HEK293T (cell line): Measurements from ENCODE around the gene LRRC39.

Experiments
- ARNT ChIP-seq: fragments of 450-650 bp; IDR thresholded peaks from 2 replicates; pipeline ENCODE4 v1.6.1; 2017; ENCODE audit warnings: mild to moderate bottlenecking
- BHLHE40 ChIP-seq: fragments of 450-650 bp; IDR thresholded peaks from 2 replicates; pipeline ENCODE4 v1.6.1; 2016; ENCODE audit warnings: mild to moderate bottlenecking, moderate library complexity, borderline replicate concordance
- CTBP1 ChIP-seq: fragments of 450-650 bp; IDR thresholded peaks from 2 replicates; pipeline ENCODE4 v1.6.1; 2016; ENCODE audit warnings: borderline replicate concordance
- ELF4 ChIP-seq: fragments of 450-650 bp; IDR thresholded peaks from 2 replicates; pipeline ENCODE4 v1.6.1; 2017; ENCODE audit warnings: antibody characterized with exemption
- FOXA1 ChIP-seq: fragments of 450-650 bp; IDR thresholded peaks from 2 replicates; pipeline ENCODE4 v1.6.1; 2016; ENCODE audit warnings: mild to moderate bottlenecking
- FOXK2 ChIP-seq: fragments of 450-650 bp; IDR thresholded peaks from 2 replicates; pipeline ENCODE4 v1.6.1; 2016; ENCODE audit warnings: mild to moderate bottlenecking
- FOXM1 ChIP-seq: fragments of 450-650 bp; IDR thresholded peaks from 2 replicates; pipeline ENCODE4 v1.6.1; 2017; ENCODE audit warnings: mild to moderate bottlenecking, borderline replicate concordance
- LEF1 ChIP-seq: fragments of 450-650 bp; IDR thresholded peaks from 2 replicates; pipeline ENCODE4 v1.6.1; 2017; ENCODE audit warnings: mild to moderate bottlenecking, borderline replicate concordance
- SP1 ChIP-seq: fragments of 450-650 bp; IDR thresholded peaks from 2 replicates; pipeline ENCODE4 v1.6.1; 2017
- SUZ12 ChIP-seq: fragments of 450-650 bp; IDR thresholded peaks from 2 replicates; pipeline ENCODE4 v1.6.1; 2016; ENCODE audit warnings: mild to moderate bottlenecking
- TARDBP ChIP-seq: fragments of 450-650 bp; IDR thresholded peaks from 2 replicates; pipeline ENCODE4 v1.6.1; 2016
- ZNF384 ChIP-seq: fragments of 450-650 bp; IDR thresholded peaks from 2 replicates; pipeline ENCODE4 v1.6.1; 2016

GRCh38 chr1:100168051-100168450 lies 10.0 kb downstream of the LRRC39 start:
- TF ChIP-seq SP1, result no peak
- no peak for TF ChIP-seq CTBP1
- no peak for TF ChIP-seq TARDBP
- no peak for TF ChIP-seq BHLHE40
- no peak for TF ChIP-seq FOXK2
- TF ChIP-seq SUZ12, result no peak
- no peak for TF ChIP-seq FOXA1
- no peak for TF ChIP-seq ARNT
- no peak for TF ChIP-seq ZNF384
- no peak for TF ChIP-seq LEF1
- no peak for TF ChIP-seq FOXM1
- no peak for TF ChIP-seq ELF4
